ENCODE results near the gene HS3ST3A1. TPM values are rescaled to one million over a fixed set of nuclear protein-coding genes. Genes with fewer than 3 reads are reported as not detected.

The HS3ST3A1 gene
- total and polyA plus RNA-seq, 2 of the 4 experiments (the other 2 are of a cell fraction): 8.8 to 9.0 TPM

- Histone ChIP-seq H4K5ac (ENCODE audit: low read depth, low read length) (no peak overlapping the region), H4K91ac (ENCODE audit: insufficient read depth, low read depth, low read length) (no peak overlapping the region), H3K9me1 (ENCODE audit: insufficient read depth, low read length) (peaks cover 9% of the 10 kb centered on the region), H3K9me3 (ENCODE audit: control insufficient read depth, insufficient read depth, low read length) (peaks cover 3% of the 10 kb centered on the region; the same call in 1 of the 2 replicates), H2BK20ac (ENCODE audit: low read depth, low read length) (no peak overlapping the region), H3K4me1 (ENCODE audit: control insufficient read depth, insufficient read depth, low read length) (peaks cover 6% of the 10 kb centered on the region), H2BK15ac (ENCODE audit: low read depth, low read length) (no peak overlapping the region), H3K4ac (ENCODE audit: low read depth, low read length) (no peak overlapping the region), H3K9ac (ENCODE audit: low read depth, low read length) (no peak overlapping the region), H3K27me3 (ENCODE audit: control insufficient read depth, insufficient read depth, low read length) (no peaks in the 10 kb centered on the region), H3K56ac (ENCODE audit: extremely low read depth, insufficient read depth, low read length) (no peak overlapping the region), H2BK5ac (ENCODE audit: low read depth, low read length, poor library complexity, severe bottlenecking) (no peak overlapping the region), H2AFZ (replicated peaks; ENCODE audit: low read length, poor library complexity) (no peak overlapping the region), H3K79me1 (ENCODE audit: low read depth in 1 of 2, low read length in 2 of 2) (peaks cover 21 to 35% of the 10 kb centered on the region in 2 experiments), H2BK120ac (ENCODE audit: low read depth, low read length) (no peak overlapping the region), H3K4me2 (ENCODE audit: low read depth, low read length) (no peak overlapping the region), H4K8ac (ENCODE audit: low read depth in 2 of 2, low read length in 2 of 2) (no peak overlapping the region), H4K20me1 (ENCODE audit: insufficient read depth, low read length) (peaks cover 5% of the 10 kb centered on the region; the same call in 1 of the 2 replicates), H3K27ac (ENCODE audit: insufficient read depth, low read length) (no peak overlapping the region), H2AK9ac (replicated peaks; ENCODE audit: low read depth, low read length, poor library complexity) (no peak overlapping the region), H3K23ac (ENCODE audit: low read depth, low read length) (no peak overlapping the region), H3K36me3 (ENCODE audit: control insufficient read depth, insufficient read depth, low read length) (no peaks in the 10 kb centered on the region), H3K4me3 (ENCODE audit: insufficient read depth, low read depth, low read length) (no peak overlapping the region), H3K14ac (replicated peaks; ENCODE audit: low read depth, low read length) (peak overlapping the region; percentile 37; the same call in 1 of the 2 replicates), H2AK5ac (ENCODE audit: low read depth, low read length) (no peak overlapping the region), H3K18ac (ENCODE audit: low read depth, low read length) (no peak overlapping the region)
- WGBS, 2 experiments (ENCODE audit: extremely low coverage in 2 of 2, insufficient read length in 1 of 2): no CpG with 5 or more reads among the region's 4 CpGs
- ChIA-PET POLR2A (ENCODE audit: unreplicated experiment) (no interaction called here), CTCF (no interaction called here)
- TF ChIP-seq NFE2L2 (IDR thresholded peaks at IDR 0.05; ENCODE audit: low read depth, low read length) (no peak), RFX5 (IDR thresholded peaks at IDR 0.05; ENCODE audit: low read depth, low read length) (no peak), POLR2A (IDR thresholded peaks at IDR 0.05; ENCODE audit: low read depth, low read length) (no peak), BHLHE40 (IDR thresholded peaks at IDR 0.05; ENCODE audit: low read depth, low read length) (no peak), RAD21 (IDR thresholded peaks at IDR 0.05; ENCODE audit: low read length) (no peak), USF2 (IDR thresholded peaks at IDR 0.05; ENCODE audit: low read depth, low read length) (no peak), CTCF (conservative IDR thresholded peaks at IDR 0.05; ENCODE audit: low read depth, low read length) (no peak), CHD1 (IDR thresholded peaks at IDR 0.05; ENCODE audit: low read depth, low read length) (no peak), FOS (IDR thresholded peaks at IDR 0.05; ENCODE audit: low read depth, low read length) (no peak), ELK1 (IDR thresholded peaks at IDR 0.05; ENCODE audit: borderline replicate concordance, low read depth, low read length) (no peak), MAZ (IDR thresholded peaks at IDR 0.05; ENCODE audit: borderline replicate concordance, low read depth, low read length) (no peak), CEBPB (IDR thresholded peaks at IDR 0.05; ENCODE audit: low read depth, low read length) (no peak), SMC3 (IDR thresholded peaks at IDR 0.05; ENCODE audit: low read depth, low read length) (no peak), MXI1 (IDR thresholded peaks at IDR 0.05; ENCODE audit: borderline replicate concordance, low read depth, low read length) (no peak), RCOR1 (IDR thresholded peaks at IDR 0.05; ENCODE audit: insufficient replicate concordance, low read length) (no peak), MAFK (IDR thresholded peaks at IDR 0.05; ENCODE audit: low read depth, low read length) (no peak)
- intact Hi-C loops (cut with micrococcal nuclease) (no loop called here), dilution Hi-C loops (cut with HindIII; ENCODE audit: low sequenced_read_pairs, unreplicated experiment) (no loop called here), in situ Hi-C loops (cut with MboI; ENCODE audit: low sequenced_read_pairs) (no loop called here)
- ATAC-seq (ENCODE audit: low read depth): no peak
- BruUV-seq (replicated peaks): no TSS peak
- no peak for DNase-seq
These were observed 79.9 kb downstream of the HS3ST3A1 start for GRCh38 chr17:13521784-13522183.
